ENCODE data around the gene PAPPA.

The PAPPA gene

GRCh38 chr9:116271340-116271739 is 117.7 kb downstream of the PAPPA start:
- no peak overlapping the region for H3K4me2 ChIP-seq (ENCODE audit: low read length)
- peaks cover 30% of the 10 kb centered on the region; the same call in 1 of the 2 replicates for H3K27me3 ChIP-seq (ENCODE audit: low read depth, low read length)

GRCh38 chr9:116271991-116272390 is 118.4 kb downstream of the PAPPA start:
- no peaks in the 10 kb centered on the region for H3K9me3 ChIP-seq (ENCODE audit: insufficient read depth, low read length)
- H4K20me1 ChIP-seq (ENCODE audit: insufficient read depth, low read length): no peaks in the 10 kb centered on the region
- no peak overlapping the region for H3K4me3 ChIP-seq (ENCODE audit: low read length)
- no peak overlapping the region for H3K27ac ChIP-seq (ENCODE audit: low read length)
- no peak overlapping the region for H3K4me2 ChIP-seq (ENCODE audit: low read length)
- no peaks in the 10 kb centered on the region for H3K36me3 ChIP-seq (replicated peaks; ENCODE audit: low read depth, low read length)
- TF ChIP-seq CTCF (IDR thresholded peaks at IDR 0.05; ENCODE audit: low read depth, low read length): no peak
- TF ChIP-seq EZH2phosphoT487 (IDR thresholded peaks at IDR 0.05; ENCODE audit: low read depth): no peak
- peaks cover 30% of the 10 kb centered on the region; the same call in 1 of the 2 replicates for H3K27me3 ChIP-seq (ENCODE audit: low read depth, low read length)
- no peaks in the 10 kb centered on the region for H3K4me1 ChIP-seq (ENCODE audit: low read length)
- H3K79me2 ChIP-seq (ENCODE audit: low read length): no peaks in the 10 kb centered on the region
- no peak overlapping the region for H3K9ac ChIP-seq (ENCODE audit: low read length)
- H2AFZ ChIP-seq (ENCODE audit: low read depth, low read length): no peak overlapping the region

More at GRCh38 chr9:116271340-116271739, 117.7 kb downstream of the PAPPA start:
- H3K4me3 ChIP-seq (ENCODE audit: low read length): no peak overlapping the region
- TF ChIP-seq CTCF (IDR thresholded peaks at IDR 0.05; ENCODE audit: low read depth, low read length) (no peak), EZH2phosphoT487 (IDR thresholded peaks at IDR 0.05; ENCODE audit: low read depth) (no peak)
- H2AFZ ChIP-seq (ENCODE audit: low read depth, low read length): no peak overlapping the region
- no peaks in the 10 kb centered on the region for H3K9me3 ChIP-seq (ENCODE audit: insufficient read depth, low read length)
- no peaks in the 10 kb centered on the region for H3K79me2 ChIP-seq (ENCODE audit: low read length)
- H3K27ac ChIP-seq (ENCODE audit: low read length): no peak overlapping the region
- no peaks in the 10 kb centered on the region for H3K36me3 ChIP-seq (replicated peaks; ENCODE audit: low read depth, low read length)
- H4K20me1 ChIP-seq (ENCODE audit: insufficient read depth, low read length): no peaks in the 10 kb centered on the region
- H3K9ac ChIP-seq (ENCODE audit: low read length): no peak overlapping the region
- no peaks in the 10 kb centered on the region for H3K4me1 ChIP-seq (ENCODE audit: low read length)

DNA sequence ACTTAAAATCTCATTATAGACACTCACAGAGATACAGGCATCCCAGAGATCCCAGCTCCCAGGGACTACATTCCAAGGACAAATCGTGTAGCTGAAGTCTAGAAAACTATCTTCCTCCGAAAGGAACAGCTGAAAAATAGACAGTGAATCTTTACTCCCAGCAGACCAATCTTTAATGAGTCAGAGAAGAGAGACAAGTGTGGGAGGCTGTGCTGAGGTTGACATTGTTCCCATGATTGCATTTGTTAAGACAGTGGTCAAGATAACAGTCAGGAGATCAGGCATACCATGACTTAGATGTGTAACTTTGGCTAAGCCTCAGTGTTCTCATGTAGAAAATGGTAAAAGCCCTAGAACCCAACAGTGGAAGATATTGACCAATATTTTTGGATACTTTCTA is 120.7 kb downstream of the PAPPA start:
- Histone ChIP-seq H3K4me3 (ENCODE audit: low read length) (no peak overlapping the region), H3K9me3 (ENCODE audit: insufficient read depth, low read length) (no peaks in the 10 kb centered on the region), H3K36me3 (replicated peaks; ENCODE audit: low read depth, low read length) (no peaks in the 10 kb centered on the region), H3K27ac (ENCODE audit: low read length) (no peak overlapping the region), H3K4me1 (ENCODE audit: low read length) (no peaks in the 10 kb centered on the region), H3K79me2 (ENCODE audit: low read length) (no peaks in the 10 kb centered on the region), H3K27me3 (ENCODE audit: low read depth, low read length) (peaks cover 36% of the 10 kb centered on the region; the same call in 1 of the 2 replicates), H3K9ac (ENCODE audit: low read length) (no peak overlapping the region), H4K20me1 (ENCODE audit: insufficient read depth, low read length) (no peaks in the 10 kb centered on the region), H3K4me2 (ENCODE audit: low read length) (no peak overlapping the region), H2AFZ (ENCODE audit: low read depth, low read length) (no peak overlapping the region)
- no peak for TF ChIP-seq EZH2phosphoT487 (IDR thresholded peaks at IDR 0.05; ENCODE audit: low read depth)
- TF ChIP-seq CTCF (IDR thresholded peaks at IDR 0.05; ENCODE audit: low read depth, low read length): no peak

GRCh38 chr9:116275418-116276195 is 122.0 kb downstream of the PAPPA start:
- Histone ChIP-seq H4K20me1 (ENCODE audit: insufficient read depth, low read length) (no peaks in the 10 kb centered on the region), H3K27me3 (ENCODE audit: low read depth, low read length) (peaks cover 29% of the 10 kb centered on the region; the same call in 1 of the 2 replicates), H3K4me2 (ENCODE audit: low read length) (no peak overlapping the region), H2AFZ (ENCODE audit: low read depth, low read length) (no peak overlapping the region), H3K9me3 (ENCODE audit: insufficient read depth, low read length) (no peaks in the 10 kb centered on the region), H3K79me2 (ENCODE audit: low read length) (no peaks in the 10 kb centered on the region), H3K4me3 (ENCODE audit: low read length) (no peak overlapping the region), H3K9ac (ENCODE audit: low read length) (no peak overlapping the region), H3K27ac (ENCODE audit: low read length) (no peak overlapping the region), H3K4me1 (ENCODE audit: low read length) (no peaks in the 10 kb centered on the region), H3K36me3 (replicated peaks; ENCODE audit: low read depth, low read length) (no peaks in the 10 kb centered on the region)
- TF ChIP-seq CTCF (IDR thresholded peaks at IDR 0.05; ENCODE audit: low read depth, low read length) (no peak), EZH2phosphoT487 (IDR thresholded peaks at IDR 0.05; ENCODE audit: low read depth) (no peak)
